PC-3 (cell line): ENCODE results near the gene CHMP4B. TPM values are rescaled to one million over a fixed set of nuclear protein-coding genes. Genes with fewer than 3 reads are reported as not detected.

ENCODE experiments used
- ATAC-seq: fragments of 200-7000 bp; cut with Tn5 transposase; 2 replicates; pipeline ENCODE4 v1.9.1; 2020; ENCODE audit warnings: mild to moderate bottlenecking, moderate library complexity
- BruUV-seq: library from RNA; stranded (reverse); fragments of 400-500 nt; replicated peaks from 2 replicates; lab custom pipeline; 2021; lab: Mats Ljungman, UMichigan
- CTCF ChIA-PET: fragments of 300-600 bp; sonication (Branson Sonifier 250); formaldehyde crosslinking; loops from one replicate; lab custom pipeline; 2022; ENCODE audit warnings: antibody characterized with exemption; lab: Charles Lee
- POLR2A ChIA-PET: fragments of 300-600 bp; sonication (Branson Sonifier 250); formaldehyde crosslinking; loops from one replicate; lab custom pipeline; 2022; ENCODE audit warnings: antibody characterized with exemption; ENCODE audit not compliant: unreplicated experiment; lab: Charles Lee
- DNase-seq: peaks from one replicate; pipeline ENCODE4 v3.0.0-alpha.2; 2015
- H2AFZ ChIP-seq: fragments of 300-600 bp; sonication (generic); 2 replicates; pipeline ENCODE4 v1.6.0; 2016; ENCODE audit warnings: antibody characterized with exemption, low read length
- H3F3A ChIP-seq: fragments of 300-600 bp; sonication (generic); one replicate; pipeline ENCODE4 v1.6.0; 2017; ENCODE audit warnings: antibody characterized with exemption, low read length, control low read depth, mild to moderate bottlenecking; ENCODE audit not compliant: unreplicated experiment
- H3K27ac ChIP-seq: fragments of 300-600 bp; sonication (generic); 2 replicates; pipeline ENCODE4 v1.5.1; 2016; ENCODE audit warnings: mild to moderate bottlenecking, low read length
- H3K27me3 ChIP-seq: fragments of 300-600 bp; sonication (generic); 2 replicates; pipeline ENCODE4 v1.6.1; 2016; ENCODE audit warnings: low read length, mixed read lengths
- H3K36me3 ChIP-seq: fragments of 300-600 bp; sonication (generic); 2 replicates; pipeline ENCODE4 v1.6.1; 2016; ENCODE audit warnings: low read depth, mixed run types, low read length, mixed read lengths
- H3K4me1 ChIP-seq: fragments of 300-600 bp; sonication (generic); 2 replicates; pipeline ENCODE4 v1.5.1; 2016; ENCODE audit warnings: low read length; ENCODE audit not compliant: insufficient read depth
- H3K4me2 ChIP-seq: fragments of 300-600 bp; sonication (generic); 2 replicates; pipeline ENCODE4 v1.6.0; 2016; ENCODE audit warnings: low read length
- H3K4me3 ChIP-seq: fragments of 300-600 bp; sonication (generic); 2 replicates; pipeline ENCODE4 v1.5.1; 2016; ENCODE audit warnings: mild to moderate bottlenecking, low read length, mixed read lengths
- H3K79me2 ChIP-seq: fragments of 300-600 bp; sonication (generic); 2 replicates; pipeline ENCODE4 v1.6.1; 2017; ENCODE audit warnings: low read length, mixed read lengths
- H3K9ac ChIP-seq: fragments of 300-600 bp; sonication (generic); 2 replicates; pipeline ENCODE4 v1.6.0; 2016; ENCODE audit warnings: mild to moderate bottlenecking, low read length
- H3K9me2 ChIP-seq: fragments of 300-600 bp; sonication (generic); replicated peaks from 2 replicates; pipeline ENCODE4 v1.6.1; 2016; ENCODE audit warnings: mixed run types, low read length, mixed read lengths
- H3K9me3 ChIP-seq: fragments of 300-600 bp; sonication (generic); 2 replicates; pipeline ENCODE4 v1.6.1; 2016; ENCODE audit warnings: low read length, mixed read lengths
- H4K20me1 ChIP-seq: fragments of 300-600 bp; sonication (generic); 2 replicates; pipeline ENCODE4 v1.6.1; 2016; ENCODE audit warnings: low read length, mixed read lengths
- CTCF ChIP-seq: fragments of 300-600 bp; sonication (generic); conservative IDR thresholded peaks from 2 replicates; pipeline ENCODE4 v1.5.1; 2017; ENCODE audit warnings: antibody characterized with exemption, low read depth, mild to moderate bottlenecking, low read length
- EZH2 ChIP-seq: fragments of 300-600 bp; sonication (generic); IDR thresholded peaks from one replicate; pipeline ENCODE4 v1.6.1; 2017; ENCODE audit warnings: antibody characterized with exemption, mild to moderate bottlenecking, low read length; ENCODE audit not compliant: unreplicated experiment
- EZH2phosphoT487 ChIP-seq: fragments of 300-600 bp; sonication (generic); IDR thresholded peaks from 2 replicates; pipeline ENCODE4 v1.6.1; 2018; ENCODE audit warnings: mild to moderate bottlenecking, antibody characterized with exemption, low read length, borderline replicate concordance
- intact Hi-C: fragments of 100-400 bp; cut with micrococcal nuclease; formaldehyde crosslinking; loops from 2 replicates; pipeline ENCODE4 v1.9.0; 2023
- total RNA-seq: library from RNA; depleted of rRNA; stranded (reverse); fragments of >200 nt; gene quantifications from 2 replicates; pipeline ENCODE4 v1.2.3, GENCODE V29; 2014

Gene CHMP4B
- total RNA-seq, 1 experiment from 2014 or later = 68.8 TPM

- Histone ChIP-seq H3K9me2 (no peaks in the 10 kb centered on the region), H3K36me3 (no peaks in the 10 kb centered on the region; the same call in 1 of the 2 replicates), H3K4me3 (no peak overlapping the region), H3K79me2 (peaks cover 89% of the 10 kb centered on the region), H3F3A (no peaks in the 10 kb centered on the region), H2AFZ (no peak overlapping the region), H3K4me2 (no peak overlapping the region), H3K27ac (no peak overlapping the region), H3K9me3 (no peaks in the 10 kb centered on the region), H3K9ac (no peak overlapping the region), H3K27me3 (no peaks in the 10 kb centered on the region), H3K4me1 (no peaks in the 10 kb centered on the region), H4K20me1 (peaks cover 27% of the 10 kb centered on the region; the same call in 1 of the 2 replicates)
- BruUV-seq = no TSS peak
- ChIA-PET POLR2A (no interaction called here), CTCF (no interaction called here)
- DNase-seq (no peak), ATAC-seq (no peak)
- intact Hi-C loops = no loop called here
- no peak for TF ChIP-seq EZH2phosphoT487
- no peak for TF ChIP-seq EZH2
- TF ChIP-seq CTCF = no peak
Observed at GRCh38 chr20:33828967-33829560, 17.9 kb downstream of the CHMP4B start.

- H3K27me3 ChIP-seq = no peaks in the 10 kb centered on the region
- DNase-seq = no peak
- H3K36me3 ChIP-seq = no peaks in the 10 kb centered on the region; the same call in 1 of the 2 replicates
- TF ChIP-seq EZH2phosphoT487 = no peak
- TF ChIP-seq EZH2 = no peak
- no peak for TF ChIP-seq CTCF
- H3K4me1 ChIP-seq = no peaks in the 10 kb centered on the region
- no peaks in the 10 kb centered on the region for H3F3A ChIP-seq
- no TSS peak for BruUV-seq
- intact Hi-C loops = no loop called here
- H3K27ac ChIP-seq = no peak overlapping the region
- no peak for ATAC-seq
- H4K20me1 ChIP-seq = peaks cover 21% of the 10 kb centered on the region; the same call in 1 of the 2 replicates
- no peak overlapping the region for H2AFZ ChIP-seq
- H3K4me3 ChIP-seq = no peak overlapping the region
- H3K4me2 ChIP-seq = no peak overlapping the region
- H3K79me2 ChIP-seq = peaks cover 89% of the 10 kb centered on the region
- CTCF ChIA-PET = no interaction called here
- POLR2A ChIA-PET = no interaction called here
- no peaks in the 10 kb centered on the region for H3K9me3 ChIP-seq
- no peaks in the 10 kb centered on the region for H3K9me2 ChIP-seq
- no peak overlapping the region for H3K9ac ChIP-seq
Observed at GRCh38 chr20:33829636-33830035, 18.5 kb downstream of the CHMP4B start.

- no peaks in the 10 kb centered on the region; the same call in 1 of the 2 replicates for H3K36me3 ChIP-seq
- POLR2A ChIA-PET = no interaction called here
- H3K4me1 ChIP-seq = no peaks in the 10 kb centered on the region
- no peak overlapping the region for H3K4me2 ChIP-seq
- no peaks in the 10 kb centered on the region for H3K9me2 ChIP-seq
- no peak for TF ChIP-seq CTCF
- no peaks in the 10 kb centered on the region for H3K27me3 ChIP-seq
- H4K20me1 ChIP-seq = peaks cover 19% of the 10 kb centered on the region; the same call in 1 of the 2 replicates
- H2AFZ ChIP-seq = no peak overlapping the region
- ATAC-seq = no peak
- H3K79me2 ChIP-seq = peaks cover 89% of the 10 kb centered on the region
- BruUV-seq = no TSS peak
- CTCF ChIA-PET = no interaction called here
- H3K27ac ChIP-seq = no peak overlapping the region
- intact Hi-C loops = no loop called here
- no peak overlapping the region for H3K4me3 ChIP-seq
- DNase-seq = no peak
- no peaks in the 10 kb centered on the region for H3K9me3 ChIP-seq
- no peak overlapping the region for H3K9ac ChIP-seq
- no peaks in the 10 kb centered on the region for H3F3A ChIP-seq
Observed at GRCh38 chr20:33830371-33830770, 19.2 kb downstream of the CHMP4B start.
